Endothelial cell (in vitro differentiated cells): ENCODE data around the gene TRMT44. TPM values are rescaled to one million over a fixed set of nuclear protein-coding genes. Genes with fewer than 3 reads are reported as not detected.
"Not testable (repeated sequence)": the region's sequence is repeated elsewhere in the genome, so short reads cannot be mapped to it uniquely, and the experiment has no call there.

ENCODE experiments used
- DNase-seq: peaks from one replicate; pipeline ENCODE4 v3.0.0; 2021; ENCODE audit warnings: low spot score
- H3K27ac Mint-ChIP-seq: one replicate; pipeline ENCODE4 v1.8.0; 2021; ENCODE audit warnings: mixed read lengths, inconsistent platforms; ENCODE audit not compliant: unreplicated experiment
- H3K27me3 Mint-ChIP-seq: one replicate; pipeline ENCODE4 v1.8.0; 2021; ENCODE audit warnings: mild to moderate bottlenecking, moderate library complexity, mixed read lengths, inconsistent platforms; ENCODE audit not compliant: unreplicated experiment
- H3K36me3 Mint-ChIP-seq: one replicate; pipeline ENCODE4 v1.8.0; 2021; ENCODE audit warnings: mild to moderate bottlenecking, low read depth, mixed read lengths, inconsistent platforms; ENCODE audit not compliant: unreplicated experiment
- H3K4me1 Mint-ChIP-seq: one replicate; pipeline ENCODE4 v1.8.0; 2021; ENCODE audit warnings: mild to moderate bottlenecking, mixed read lengths, inconsistent platforms; ENCODE audit not compliant: unreplicated experiment
- H3K4me3 Mint-ChIP-seq: one replicate; pipeline ENCODE4 v1.8.0; 2021; ENCODE audit warnings: mild to moderate bottlenecking, mixed read lengths, inconsistent platforms; ENCODE audit not compliant: unreplicated experiment
- H3K9me3 Mint-ChIP-seq: one replicate; pipeline ENCODE4 v1.8.0; 2021; ENCODE audit warnings: mixed read lengths, inconsistent platforms; ENCODE audit not compliant: unreplicated experiment
- CTCF ChIP-seq: fragments of 200-600 bp; sonication (generic); IDR thresholded peaks from one replicate; pipeline ENCODE4 v1.5.0; 2021; ENCODE audit warnings: antibody characterized with exemption; ENCODE audit not compliant: unreplicated experiment
- total RNA-seq: library from RNA; stranded (reverse); fragmentation: NEBNext Ultra II Directional; extraction: Animal tissue kit (Norgen Biotek cat#: 25700); gene quantifications from one replicate; pipeline ENCODE4 v1.2.1, GENCODE V29; 2021; ENCODE audit not compliant: unreplicated experiment

The TRMT44 gene
- total RNA-seq, 1 donor from 2014 or later = 38.5 TPM

GRCh38 chr4:8419222-8420041 is 21.1 kb upstream of the TRMT44 start:
- Mint-ChIP-seq H3K4me3 (no peak overlapping the region), H3K27me3 (no peaks in the 10 kb centered on the region), H3K27ac (no peak overlapping the region), H3K4me1 (no peaks in the 10 kb centered on the region), H3K9me3 (no peaks in the 10 kb centered on the region), H3K36me3 (peaks cover 11% of the 10 kb centered on the region)
- TF ChIP-seq CTCF = no peak
- DNase-seq = no peak

GRCh38 chr4:8420151-8420550 is 20.4 kb upstream of the TRMT44 start:
- H3K36me3 Mint-ChIP-seq, H3K4me3 Mint-ChIP-seq, H3K27ac Mint-ChIP-seq, DNase-seq, H3K9me3 Mint-ChIP-seq, H3K4me1 Mint-ChIP-seq, H3K27me3 Mint-ChIP-seq: not testable (repeated sequence)

- peaks cover 4% of the 10 kb centered on the region for H3K36me3 Mint-ChIP-seq
- no peak overlapping the region for H3K27ac Mint-ChIP-seq
- peaks cover 18% of the 10 kb centered on the region for H3K4me1 Mint-ChIP-seq
- H3K27me3 Mint-ChIP-seq = peaks cover 2% of the 10 kb centered on the region
- no peak for TF ChIP-seq CTCF
- DNase-seq = no peak
- no peaks in the 10 kb centered on the region for H3K9me3 Mint-ChIP-seq
- no peak overlapping the region for H3K4me3 Mint-ChIP-seq
Observed at GRCh38 chr4:8422327-8422726, 18.2 kb upstream of the TRMT44 start.

GRCh38 chr4:8422786-8423185 is 17.8 kb upstream of the TRMT44 start:
- peaks cover 2% of the 10 kb centered on the region for H3K27me3 Mint-ChIP-seq
- TF ChIP-seq CTCF = no peak
- H3K27ac Mint-ChIP-seq = no peak overlapping the region
- peaks cover 4% of the 10 kb centered on the region for H3K36me3 Mint-ChIP-seq
- peaks cover 20% of the 10 kb centered on the region for H3K4me1 Mint-ChIP-seq
- no peak for DNase-seq
- H3K9me3 Mint-ChIP-seq = no peaks in the 10 kb centered on the region
- H3K4me3 Mint-ChIP-seq = no peak overlapping the region

- peaks cover 28% of the 10 kb centered on the region for H3K4me1 Mint-ChIP-seq
Observed at GRCh38 chr4:8427262-8427661, 13.3 kb upstream of the TRMT44 start.

More at GRCh38 chr4:8427262-8427661, 13.3 kb upstream of the TRMT44 start:
- Mint-ChIP-seq H3K9me3 (no peaks in the 10 kb centered on the region), H3K27ac (peak overlapping the region; percentile 26), H3K27me3 (peaks cover 5% of the 10 kb centered on the region), H3K36me3 (peaks cover 4% of the 10 kb centered on the region), H3K4me3 (peak overlapping the region; percentile 78)
- no peak for TF ChIP-seq CTCF
- no peak for DNase-seq
